Activated B cell treated with CpG ODN at 0.5 μM for 24 hours (primary cell): ENCODE measurements around the gene MUSTN1. TPM values are rescaled to one million over a fixed set of nuclear protein-coding genes. Genes with fewer than 3 reads are reported as not detected.

Experiments
- ATAC-seq: fragments of 200-7000 bp; cut with Tn5 transposase; one replicate; pipeline ENCODE4 v1.10.0; 2021; ENCODE audit warnings: low read depth, mild to moderate bottlenecking, moderate library complexity
- CTCF ChIA-PET: fragments of 350-600 bp; sonication (Branson Sonifier 250); formaldehyde crosslinking; loops from one replicate; lab custom pipeline; 2021; ENCODE audit warnings: antibody characterized with exemption; lab: Charles Lee
- POLR2A ChIA-PET: fragments of 350-600 bp; sonication (Branson Sonifier 250); formaldehyde crosslinking; loops from one replicate; lab custom pipeline; 2021; ENCODE audit warnings: antibody characterized with exemption; lab: Charles Lee
- DNase-seq: peaks from one replicate; pipeline ENCODE4 v3.0.0; 2022
- H3K27ac Mint-ChIP-seq: one replicate; pipeline ENCODE4 v1.8.0; 2020; ENCODE audit warnings: mixed read lengths
- H3K27me3 Mint-ChIP-seq: one replicate; pipeline ENCODE4 v1.8.0; 2021; ENCODE audit warnings: mixed read lengths
- H3K36me3 Mint-ChIP-seq: one replicate; pipeline ENCODE4 v1.8.0; 2021; ENCODE audit warnings: low read depth, mixed read lengths
- H3K4me1 Mint-ChIP-seq: one replicate; pipeline ENCODE4 v1.8.0; 2021; ENCODE audit warnings: mixed read lengths
- H3K4me3 Mint-ChIP-seq: one replicate; pipeline ENCODE4 v1.8.0; 2020; ENCODE audit warnings: mild to moderate bottlenecking, mixed read lengths
- H3K9me3 Mint-ChIP-seq: one replicate; pipeline ENCODE4 v1.8.0; 2020; ENCODE audit warnings: mixed read lengths
- CTCF ChIP-seq: fragments of 200-600 bp; IDR thresholded peaks from one replicate; pipeline ENCODE4 v1.8.0; 2022; ENCODE audit warnings: antibody characterized with exemption, mild to moderate bottlenecking
- intact Hi-C: fragments of 100-400 bp; cut with micrococcal nuclease; formaldehyde crosslinking; loops from one replicate; pipeline ENCODE4 v1.15.1; 2024
- total RNA-seq: library from RNA; stranded (reverse); gene quantifications from 2 replicates; pipeline ENCODE4 v1.2.3, GENCODE V29; 2022

The MUSTN1 gene
- total RNA-seq, 1 donor from 2014 or later, result 1.6 TPM

GRCh38 chr3:52838561-52839267, 3.9 kb upstream of the MUSTN1 start:
- no peaks in the 10 kb centered on the region for H3K4me1 Mint-ChIP-seq
- ChIA-PET POLR2A (no interaction called here), CTCF (no interaction called here)
- H3K27me3 Mint-ChIP-seq, result no peaks in the 10 kb centered on the region
- H3K27ac Mint-ChIP-seq, result no peak overlapping the region
- H3K9me3 Mint-ChIP-seq, result no peaks in the 10 kb centered on the region
- peaks cover 58% of the 10 kb centered on the region for H3K36me3 Mint-ChIP-seq
- DNase-seq, result no peak
- intact Hi-C loops, result no loop called here
- H3K4me3 Mint-ChIP-seq, result no peak overlapping the region
- no peak for TF ChIP-seq CTCF
- no peak for ATAC-seq

GRCh38 chr3:52836986-52837385, 2.2 kb upstream of the MUSTN1 start:
- H3K9me3 Mint-ChIP-seq, result no peaks in the 10 kb centered on the region
- peaks cover 43% of the 10 kb centered on the region for H3K36me3 Mint-ChIP-seq
- no peaks in the 10 kb centered on the region for H3K27me3 Mint-ChIP-seq
- no peak for TF ChIP-seq CTCF
- intact Hi-C loops, result no loop called here
- POLR2A ChIA-PET, result no interaction called here
- H3K4me3 Mint-ChIP-seq, result no peak overlapping the region
- DNase-seq (no peak), ATAC-seq (no peak)
- CTCF ChIA-PET, result no interaction called here
- no peak overlapping the region for H3K27ac Mint-ChIP-seq
- no peaks in the 10 kb centered on the region for H3K4me1 Mint-ChIP-seq

GRCh38 chr3:52836471-52836845, 1.6 kb upstream of the MUSTN1 start:
- CTCF ChIA-PET, result no interaction called here
- Mint-ChIP-seq H3K27me3 (no peaks in the 10 kb centered on the region), H3K36me3 (peaks cover 38% of the 10 kb centered on the region), H3K27ac (no peak overlapping the region), H3K9me3 (no peaks in the 10 kb centered on the region), H3K4me3 (no peak overlapping the region), H3K4me1 (no peaks in the 10 kb centered on the region)
- no peak for ATAC-seq
- POLR2A ChIA-PET, result no interaction called here
- DNase-seq, result no peak
- intact Hi-C loops, result no loop called here
- no peak for TF ChIP-seq CTCF

- TF ChIP-seq CTCF, result no peak
- intact Hi-C loops, result no loop called here
- H3K27me3 Mint-ChIP-seq, result no peaks in the 10 kb centered on the region
- no peak overlapping the region for H3K4me3 Mint-ChIP-seq
- ChIA-PET CTCF (no interaction called here), POLR2A (no interaction called here)
- ATAC-seq (no peak), DNase-seq (no peak)
- H3K4me1 Mint-ChIP-seq, result no peaks in the 10 kb centered on the region
- H3K36me3 Mint-ChIP-seq, result peaks cover 32% of the 10 kb centered on the region
- H3K9me3 Mint-ChIP-seq, result no peaks in the 10 kb centered on the region
- no peak overlapping the region for H3K27ac Mint-ChIP-seq
Measured at GRCh38 chr3:52835766-52836470, 1.1 kb upstream of the MUSTN1 start.

GRCh38 chr3:52833202-52833601, 1.6 kb downstream of the MUSTN1 start:
- ChIA-PET POLR2A (no interaction called here), CTCF (no interaction called here)
- H3K4me1 Mint-ChIP-seq, result no peaks in the 10 kb centered on the region
- intact Hi-C loops, result no loop called here
- H3K9me3 Mint-ChIP-seq, result no peaks in the 10 kb centered on the region
- H3K4me3 Mint-ChIP-seq, result no peak overlapping the region
- TF ChIP-seq CTCF, result no peak
- ATAC-seq, result no peak
- DNase-seq, result no peak
- H3K27me3 Mint-ChIP-seq, result no peaks in the 10 kb centered on the region
- no peak overlapping the region for H3K27ac Mint-ChIP-seq
- H3K36me3 Mint-ChIP-seq, result peaks cover 18% of the 10 kb centered on the region
